Aorta (tissue), 5 donors: ENCODE data around the gene AOX1. TPM values are rescaled to one million over a fixed set of nuclear protein-coding genes. Genes with fewer than 3 reads are reported as not detected.

ENCODE experiments used
- ATAC-seq: fragments of 200-7000 bp; cut with Tn5 transposase; one replicate; pipeline ENCODE4 v1.9.1; 2022; ENCODE audit warnings: moderate library complexity; ENCODE audit not compliant: low FRiP score
- DNase-seq, 2 donors: peaks; one replicate each; pipeline ENCODE4 v3.0.0-alpha.2; 2020
- H3K27ac ChIP-seq, 2 donors: one replicate each; pipeline ENCODE4 v1.5.1; 2013; ENCODE audit warnings: low read length in 2 of 2, mild to moderate bottlenecking in 2 of 2, moderate library complexity in 2 of 2, control low read depth in 1 of 2, inconsistent platforms in 1 of 2, low read depth in 1 of 2
- H3K27me3 ChIP-seq, 2 donors: one replicate each; pipeline ENCODE4 v1.6.1; 2013; ENCODE audit warnings: control low read depth in 1 of 2, low read length in 1 of 2, mild to moderate bottlenecking in 1 of 2, moderate library complexity in 1 of 2; ENCODE audit not compliant: insufficient read depth in 2 of 2, control insufficient read depth in 1 of 2
- H3K36me3 ChIP-seq, 2 donors: one replicate each; pipeline ENCODE4 v1.6.1; 2013; ENCODE audit warnings: control low read depth in 1 of 2, low read length in 1 of 2, mild to moderate bottlenecking in 1 of 2; ENCODE audit not compliant: insufficient read depth in 2 of 2, control insufficient read depth in 1 of 2
- H3K4me1 ChIP-seq, 2 donors: one replicate each; pipeline ENCODE4 v1.6.1; 2013; ENCODE audit warnings: low read length in 2 of 2, control low read depth in 1 of 2, mild to moderate bottlenecking in 1 of 2, moderate library complexity in 1 of 2; ENCODE audit not compliant: insufficient read depth in 2 of 2, control insufficient read depth in 1 of 2
- H3K4me3 ChIP-seq, 2 donors: one replicate each; pipeline ENCODE4 v1.5.1; 2013; ENCODE audit warnings: low read length in 2 of 2, control low read depth in 1 of 2, mild to moderate bottlenecking in 1 of 2
- H3K9me3 ChIP-seq: one replicate; pipeline ENCODE4 v1.6.1; 2013; ENCODE audit warnings: mild to moderate bottlenecking, low read length; ENCODE audit not compliant: control insufficient read depth
- WGBS, 2 donors: extraction: QIAGEN DNeasy Blood & Tissue Kit; methylation state at CpG; one replicate each; pipeline ENCODE4 v1.1.7; 2013; 5-methylcytosine and 5-hydroxymethylcytosine counted together
- intact Hi-C, 2 donors: fragments of 100-400 bp; cut with DNase I; formaldehyde crosslinking; loops; one replicate each; pipeline versions ENCODE4 v1.14.2 to v1.15.0; 2022
- polyA plus RNA-seq, 2 donors: library from polyadenylated mRNA; stranded (reverse); fragments of 200-250 nt; gene quantifications; one replicate each; pipeline ENCODE4 v1.2.3, GENCODE V29; 2013
- total RNA-seq, 2 donors: library from RNA; stranded (reverse); fragmentation: NEBNext Ultra II Directional; extraction: Animal tissue kit (Norgen Biotek cat#: 25700); gene quantifications; one replicate each; pipeline ENCODE4 v1.2.1, GENCODE V29; 2021
- donor health status: healthy with polysubstance abuse.
- donor health status: Bipolar disorder and iron deficiency.
- donor health status: DM: no; HTN: no; CAD: no.
- donor health status: DM: no; HTN: no; CAD: no.
- donor health status: DM: yes; HTN: yes; CAD: no.

AOX1 gene
- total and polyA plus RNA-seq, 4 donors: 6.9 to 65.5 (median 36.1) TPM

DNA sequence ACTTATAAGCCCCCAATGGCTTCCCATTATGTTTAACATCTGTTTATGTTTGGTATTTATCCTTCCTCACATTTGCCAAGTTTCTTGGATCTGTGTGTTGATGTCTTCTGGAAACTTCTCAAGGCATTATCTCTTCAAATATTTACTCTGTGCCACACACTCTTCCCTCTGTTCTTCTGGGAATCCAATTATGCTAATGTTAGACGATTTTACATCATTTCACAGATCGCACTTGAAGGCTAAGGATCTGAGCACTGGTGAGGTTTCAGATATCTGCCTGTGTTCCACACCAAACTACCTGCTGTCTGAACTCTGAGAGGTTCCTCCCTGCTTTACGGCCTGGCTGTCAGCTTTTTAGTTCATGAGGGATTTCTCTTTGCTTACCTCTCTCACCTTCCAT is 10.1 kb downstream of the AOX1 start:
- Histone ChIP-seq H3K27me3 (no peaks in the 10 kb centered on the region), H3K9me3 (no peaks in the 10 kb centered on the region), H3K4me3 (no peak overlapping the region), H3K4me1 (no peaks in the 10 kb centered on the region), H3K27ac (no peak overlapping the region), H3K36me3 (no peaks in the 10 kb centered on the region)
- WGBS, 2 donors: 51 to 78% methylated on average over 3 of the region's 3 CpGs
- ATAC-seq: no peak
- intact Hi-C loops: no loop called here
- no peak for DNase-seq

DNA sequence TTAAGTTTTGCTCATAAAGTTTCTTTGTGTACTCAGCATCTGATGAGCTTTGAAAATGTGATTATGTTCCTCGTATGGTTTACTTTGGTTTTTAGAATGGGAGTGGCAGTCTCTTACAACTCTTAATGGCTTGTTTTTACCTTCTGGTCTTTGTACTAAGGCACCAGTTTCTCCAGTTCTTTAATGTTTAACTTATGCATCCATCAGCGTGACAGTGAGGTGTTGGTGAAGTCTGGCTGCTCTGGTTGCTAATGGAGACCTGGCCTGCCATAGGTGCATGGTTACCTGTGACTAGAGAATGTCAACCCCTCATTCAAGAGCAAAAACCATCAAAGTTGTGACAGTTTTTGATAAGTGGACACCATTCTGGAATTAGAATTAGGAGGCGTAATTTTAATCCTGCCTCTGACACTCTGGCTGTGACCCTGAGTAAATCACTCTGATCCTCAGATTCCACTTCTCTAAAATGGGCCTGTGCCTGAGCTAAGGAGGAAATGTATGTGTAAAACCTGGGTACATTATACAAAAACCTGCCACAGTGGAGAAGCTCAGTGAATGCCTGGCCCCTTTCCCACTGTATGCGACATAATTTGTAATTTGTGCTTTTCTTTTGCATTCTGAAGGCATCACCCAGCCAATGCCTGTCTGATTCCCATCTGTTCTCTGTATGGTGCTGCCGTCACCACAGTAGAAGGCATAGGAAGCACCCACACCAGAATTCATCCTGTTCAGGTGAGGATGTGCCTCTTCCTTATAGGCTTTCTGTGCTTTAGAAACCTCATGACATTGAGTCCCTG is 11.2 kb downstream of the AOX1 start:
- no peaks in the 10 kb centered on the region for H3K36me3 ChIP-seq
- H3K27me3 ChIP-seq: no peaks in the 10 kb centered on the region
- H3K27ac ChIP-seq: no peak overlapping the region
- DNase-seq (no peak), ATAC-seq (no peak)
- intact Hi-C loops: no loop called here
- no peaks in the 10 kb centered on the region for H3K9me3 ChIP-seq
- no peak overlapping the region for H3K4me3 ChIP-seq
- no peaks in the 10 kb centered on the region for H3K4me1 ChIP-seq
- 76 to 80% methylated on average over 5 of the region's 5 CpGs for WGBS, 2 donors

DNA sequence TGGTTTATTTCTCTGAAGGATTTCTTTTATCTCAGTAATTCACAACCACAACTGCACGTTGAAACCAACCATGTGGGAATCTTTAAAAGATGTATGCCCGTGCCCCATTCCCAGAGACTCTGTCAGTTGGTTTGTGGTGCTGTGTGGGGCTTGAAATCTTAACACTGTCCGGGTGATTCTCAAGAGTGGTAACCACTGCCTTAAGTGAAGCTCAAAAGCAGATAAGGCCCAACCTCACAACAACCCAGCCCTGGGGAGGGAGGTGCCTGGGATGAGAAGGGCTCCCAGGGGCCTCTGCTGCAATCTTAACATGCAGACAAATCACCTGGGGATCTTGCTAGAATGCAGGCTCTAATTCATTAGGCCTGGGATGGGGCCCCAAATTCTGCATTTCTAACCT is 13.4 kb downstream of the AOX1 start:
- Histone ChIP-seq H3K27ac (no peak overlapping the region), H3K4me1 (no peaks in the 10 kb centered on the region), H3K9me3 (no peaks in the 10 kb centered on the region), H3K4me3 (no peak overlapping the region), H3K27me3 (no peaks in the 10 kb centered on the region), H3K36me3 (no peaks in the 10 kb centered on the region)
- intact Hi-C loops: no loop called here
- ATAC-seq (no peak), DNase-seq (no peak)
- WGBS, 2 donors: 88 to 89% methylated on average over 3 of the region's 3 CpGs

DNA sequence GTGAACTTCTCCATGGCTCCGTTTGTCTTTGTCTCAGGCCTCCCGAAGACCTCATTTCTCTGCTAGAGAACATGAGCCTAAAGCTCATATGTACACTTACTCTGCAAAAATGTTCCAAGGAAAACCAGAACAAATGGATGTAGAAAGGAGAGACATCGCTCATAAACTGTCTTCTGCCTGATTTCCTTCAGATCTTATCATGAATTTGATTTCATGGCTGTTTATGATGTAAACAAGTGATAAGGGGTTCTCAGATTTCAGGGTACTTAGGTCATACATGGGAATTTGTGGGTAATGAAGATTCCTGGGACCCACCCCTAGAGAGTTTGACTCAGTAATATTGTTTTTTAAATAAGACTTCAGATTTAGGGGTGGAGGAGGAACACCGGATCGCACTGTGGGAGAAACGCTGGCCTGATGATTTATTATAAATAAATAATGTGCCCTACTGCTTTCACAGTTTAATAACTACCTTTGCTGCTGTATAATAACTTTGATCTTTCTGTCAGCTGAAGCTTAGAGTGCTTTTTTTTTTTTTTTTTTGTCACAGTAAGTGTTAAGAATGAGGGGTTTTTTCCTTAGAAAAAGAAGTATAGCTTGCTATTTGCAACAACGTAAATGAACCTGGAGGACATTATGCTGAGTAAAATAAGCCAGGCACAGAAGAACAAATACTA is 14.9 kb downstream of the AOX1 start:
- Histone ChIP-seq H3K4me1 (no peaks in the 10 kb centered on the region), H3K27ac (no peak overlapping the region), H3K27me3 (no peaks in the 10 kb centered on the region), H3K4me3 (no peak overlapping the region), H3K9me3 (no peaks in the 10 kb centered on the region), H3K36me3 (no peaks in the 10 kb centered on the region)
- DNase-seq: no peak
- intact Hi-C loops: no loop called here
- 68 to 73% methylated on average over 7 of the region's 7 CpGs for WGBS, 2 donors
- ATAC-seq: no peak

DNA sequence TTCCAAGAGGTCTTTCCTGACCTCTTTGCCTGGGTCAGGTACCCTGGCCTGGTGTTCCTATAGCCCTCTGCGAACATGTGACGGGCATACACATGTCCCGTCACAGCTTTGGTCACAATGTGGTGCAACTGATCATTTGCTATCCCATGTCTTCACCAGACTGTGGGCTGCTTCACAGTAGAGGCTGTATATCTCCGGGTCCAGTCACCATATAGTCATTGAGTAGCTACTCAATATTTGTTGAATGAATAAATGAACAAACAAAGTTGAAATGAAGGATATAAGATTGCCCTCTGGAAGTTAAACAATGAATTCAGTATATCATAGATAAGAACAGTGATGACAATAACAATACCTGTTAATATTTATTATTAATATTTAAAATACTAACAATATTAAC is 16.8 kb downstream of the AOX1 start:
- intact Hi-C loops: no loop called here
- Histone ChIP-seq H3K4me1 (no peaks in the 10 kb centered on the region), H3K4me3 (no peak overlapping the region), H3K27ac (no peak overlapping the region), H3K9me3 (no peaks in the 10 kb centered on the region), H3K36me3 (no peaks in the 10 kb centered on the region), H3K27me3 (no peaks in the 10 kb centered on the region)
- no peak for DNase-seq
- WGBS, 2 donors: 90 to 91% methylated on average over 4 of the region's 4 CpGs
- no peak for ATAC-seq

DNA sequence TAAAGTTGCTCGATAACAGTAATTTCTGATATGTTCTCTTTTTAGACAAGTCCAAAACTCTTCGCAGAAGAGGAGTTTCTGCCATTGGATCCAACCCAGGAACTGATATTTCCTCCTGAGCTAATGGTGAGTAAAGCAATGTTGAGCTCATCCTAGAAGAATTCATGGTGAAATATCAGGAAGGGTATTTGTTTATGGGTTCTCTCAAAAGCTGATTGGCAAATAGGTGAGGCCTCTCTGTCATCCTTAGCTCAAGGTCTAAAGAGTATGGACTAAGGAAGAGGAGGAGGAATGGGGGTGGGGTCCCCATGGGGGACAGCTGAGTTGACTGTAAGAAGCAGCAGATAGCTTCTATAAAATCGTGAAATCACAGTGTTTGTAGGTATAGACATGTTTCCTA is 18.2 kb downstream of the AOX1 start:
- Histone ChIP-seq H3K36me3 (no peaks in the 10 kb centered on the region), H3K9me3 (no peaks in the 10 kb centered on the region), H3K27ac (no peak overlapping the region), H3K4me3 (no peak overlapping the region), H3K27me3 (no peaks in the 10 kb centered on the region), H3K4me1 (no peaks in the 10 kb centered on the region)
- no peak for DNase-seq
- intact Hi-C loops: no loop called here
- 81 to 82% methylated on average over 3 of the region's 3 CpGs for WGBS, 2 donors
- no peak for ATAC-seq

DNA sequence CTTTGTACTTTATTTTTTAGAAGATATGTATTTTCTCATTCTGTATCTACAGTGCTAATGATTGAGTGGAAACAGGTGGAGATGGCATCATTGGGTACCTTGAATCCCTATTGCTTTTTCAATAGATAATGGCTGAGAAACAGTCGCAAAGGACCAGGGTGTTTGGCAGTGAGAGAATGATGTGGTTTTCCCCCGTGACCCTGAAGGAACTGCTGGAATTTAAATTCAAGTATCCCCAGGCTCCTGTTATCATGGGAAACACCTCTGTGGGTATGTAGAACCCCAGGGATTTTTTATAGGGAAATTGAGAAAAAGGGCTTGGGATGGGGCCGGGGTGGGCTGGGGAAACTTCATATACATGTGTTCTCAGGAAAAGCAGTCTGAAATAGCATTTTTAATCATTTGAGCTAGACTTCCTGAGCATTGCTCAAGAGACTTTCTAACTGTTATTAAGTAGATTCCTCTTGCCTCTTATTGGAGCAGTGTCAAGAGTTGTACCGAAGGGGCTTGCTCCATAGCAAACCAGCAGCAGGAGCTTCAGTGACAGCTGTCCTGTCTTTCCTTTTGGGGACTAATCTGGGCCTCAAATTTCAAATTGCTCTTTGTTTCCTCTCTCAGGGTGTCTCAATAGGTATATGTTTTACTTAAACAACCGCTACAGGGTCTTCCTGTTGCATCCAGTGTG is 18.9 kb downstream of the AOX1 start:
- Histone ChIP-seq H3K4me3 (no peak overlapping the region), H3K4me1 (no peaks in the 10 kb centered on the region), H3K27me3 (no peaks in the 10 kb centered on the region), H3K27ac (no peak overlapping the region), H3K36me3 (no peaks in the 10 kb centered on the region), H3K9me3 (no peaks in the 10 kb centered on the region)
- DNase-seq: no peak
- 64 to 72% methylated on average over 5 of the region's 5 CpGs for WGBS, 2 donors
- intact Hi-C loops: no loop called here
- ATAC-seq: no peak

DNA sequence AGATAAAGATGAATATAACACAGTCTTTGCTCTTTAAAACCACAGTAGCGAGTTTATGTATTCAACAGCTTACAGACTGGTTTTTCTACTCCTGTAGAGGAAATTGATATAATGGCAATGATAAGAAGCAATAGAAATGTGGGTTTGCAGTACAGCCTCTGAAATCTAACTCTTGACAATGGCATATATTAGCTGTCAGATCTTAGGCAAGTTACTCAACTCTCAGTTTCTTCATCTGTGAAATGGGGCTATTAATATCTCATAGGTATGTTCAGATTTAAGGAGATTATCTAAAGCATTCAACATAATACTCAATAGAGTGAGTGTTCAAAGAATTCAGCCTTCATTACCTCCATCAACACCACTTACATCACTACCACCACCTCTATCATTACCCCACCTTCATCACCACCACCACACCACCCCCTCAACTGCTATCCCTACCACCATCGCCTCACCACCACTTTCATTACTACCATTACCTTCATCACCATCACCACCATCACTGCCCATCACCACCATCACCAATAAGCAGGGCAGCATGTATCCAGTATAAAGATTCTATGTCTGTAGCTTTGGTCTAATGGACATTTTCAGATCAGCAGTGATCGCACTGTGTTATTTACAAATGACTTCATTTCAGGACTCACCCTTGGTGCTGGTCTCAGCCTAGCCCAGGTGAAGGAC is 22.7 kb downstream of the AOX1 start:
- peak; percentile 36 for ATAC-seq
- DNase-seq: no peak
- no peak overlapping the region for H3K27ac ChIP-seq
- 63 to 81% methylated on average over 3 of the region's 3 CpGs for WGBS, 2 donors
- intact Hi-C loops: no loop called here
- H3K27me3 ChIP-seq: no peaks in the 10 kb centered on the region
- no peak overlapping the region for H3K4me3 ChIP-seq
- no peaks in the 10 kb centered on the region for H3K4me1 ChIP-seq
- H3K9me3 ChIP-seq: no peaks in the 10 kb centered on the region
- no peaks in the 10 kb centered on the region for H3K36me3 ChIP-seq
